Middle frontal gyrus (tissue), 1 donor: ENCODE results near the gene JTB.
"Not testable (repeated sequence)": the region's sequence is repeated elsewhere in the genome, so short reads cannot be mapped to it uniquely, and the experiment has no call there.

Experiments used
- DNase-seq: peaks from one replicate; pipeline ENCODE4 v3.0.0-alpha.2; 2015; ENCODE audit warnings: low spot score; ENCODE audit errors: extremely low spot score

JTB gene

DNA sequence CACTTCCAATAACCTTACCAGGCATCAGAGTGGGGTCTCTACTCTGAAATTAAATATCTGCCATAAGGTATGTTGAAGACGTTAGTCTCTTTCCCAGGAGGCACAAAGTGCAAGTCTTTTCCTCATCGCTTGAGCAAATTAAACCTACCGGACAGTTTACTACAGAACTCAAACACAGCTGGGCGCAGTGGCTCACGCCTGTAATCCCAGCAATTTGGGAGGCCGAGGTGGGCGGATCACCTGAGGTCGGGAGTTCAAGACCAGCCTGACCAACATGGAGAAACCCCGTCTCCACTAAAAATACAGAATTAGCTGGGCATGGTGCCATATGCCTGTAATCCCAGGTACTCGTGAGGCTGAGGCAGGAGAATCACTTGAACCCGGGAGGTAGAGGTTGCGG, 1.6 kb upstream of the JTB start:
- DNase-seq, result not testable (repeated sequence)

DNA sequence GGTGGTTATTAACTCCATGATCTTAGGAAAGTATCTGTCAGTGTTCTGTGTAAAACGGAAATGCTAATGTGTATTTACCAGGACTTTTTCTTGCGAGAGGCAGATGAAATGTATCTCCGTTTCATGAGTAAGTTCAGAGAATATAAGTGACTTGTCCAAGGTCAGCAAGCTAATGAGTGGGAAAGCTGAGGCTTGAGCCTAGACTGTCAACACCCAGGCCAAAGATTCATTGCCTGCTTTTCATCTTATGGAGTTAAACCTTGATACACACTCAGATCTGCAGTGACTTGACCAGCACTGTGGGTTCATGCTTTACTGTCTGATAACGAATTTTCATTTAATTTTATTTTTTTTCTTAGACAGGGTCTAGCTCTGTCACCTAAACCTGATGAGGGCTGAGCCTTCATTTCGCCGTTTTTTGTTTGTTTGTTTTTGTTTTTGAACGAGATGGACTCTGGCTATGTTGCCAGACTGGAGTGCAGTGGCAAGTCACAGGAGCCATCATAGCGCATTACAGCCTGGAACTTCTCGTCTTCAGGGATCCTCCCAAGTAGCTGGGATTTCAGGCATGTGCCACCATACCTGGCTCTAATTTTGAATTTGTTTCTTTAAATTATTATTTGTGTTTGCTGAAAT, 918 bp upstream of the JTB start:
- DNase-seq, result no peak

DNA sequence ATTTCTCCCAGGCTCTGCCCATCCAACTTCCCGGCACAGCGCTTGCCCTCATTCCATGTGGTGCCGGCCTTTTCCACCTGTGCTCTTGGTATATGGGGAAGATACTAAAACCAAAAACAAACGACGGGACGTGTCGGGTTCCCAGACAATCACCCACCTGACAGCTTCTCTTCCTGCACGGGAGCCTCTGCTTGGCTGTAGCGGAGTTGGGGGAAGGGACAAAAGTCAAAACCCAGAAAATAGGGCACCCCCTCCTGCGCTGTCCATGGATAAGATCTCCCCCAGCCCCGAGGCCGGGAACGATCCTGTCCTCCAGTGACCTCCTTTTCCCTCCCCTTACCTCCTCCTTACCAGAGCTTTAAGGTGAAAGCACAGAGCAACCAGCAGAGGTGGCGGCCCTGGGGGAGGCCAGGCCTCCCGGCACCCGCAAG, 640 bp downstream of the JTB start:
- DNase-seq, result no peak

DNA sequence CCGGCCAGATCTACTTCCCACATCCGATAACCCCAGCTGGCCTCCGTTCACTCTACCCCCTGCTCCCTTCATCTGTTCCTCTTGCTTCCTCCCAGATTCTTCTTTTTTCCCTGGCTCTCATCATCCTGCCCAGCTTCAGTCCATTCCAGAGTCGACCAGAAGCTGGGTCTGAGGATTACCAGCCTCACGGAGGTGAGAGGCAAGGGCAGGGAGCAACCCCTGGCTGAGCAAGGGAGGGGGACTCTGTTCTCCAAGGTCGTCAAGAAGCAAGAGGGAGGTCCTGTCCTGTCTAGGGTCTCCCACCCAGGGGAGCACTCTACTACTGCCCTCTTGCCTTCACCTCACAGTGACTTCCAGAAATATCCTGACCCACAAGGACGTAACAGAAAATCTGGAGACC, 3.9 kb downstream of the JTB start:
- DNase-seq, result no peak

DNA sequence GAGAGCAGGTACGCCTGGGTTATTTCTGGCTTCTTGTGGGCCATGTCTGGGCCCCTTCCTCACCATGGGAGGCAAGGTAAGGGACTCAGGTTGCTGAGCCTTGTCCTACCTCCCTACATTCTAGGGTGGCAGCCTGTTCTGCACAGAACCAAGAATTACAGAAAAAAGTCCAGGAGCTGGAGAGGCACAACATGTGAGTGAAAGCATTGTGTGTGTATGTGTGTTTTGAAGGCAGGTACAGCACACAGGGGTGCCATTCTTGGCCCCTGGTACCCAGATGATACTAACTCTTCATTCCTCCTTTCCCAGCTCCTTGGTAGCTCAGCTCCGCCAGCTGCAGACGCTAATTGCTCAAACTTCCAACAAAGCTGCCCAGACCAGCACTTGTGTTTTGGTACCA, 4.4 kb downstream of the JTB start:
- no peak for DNase-seq

DNA sequence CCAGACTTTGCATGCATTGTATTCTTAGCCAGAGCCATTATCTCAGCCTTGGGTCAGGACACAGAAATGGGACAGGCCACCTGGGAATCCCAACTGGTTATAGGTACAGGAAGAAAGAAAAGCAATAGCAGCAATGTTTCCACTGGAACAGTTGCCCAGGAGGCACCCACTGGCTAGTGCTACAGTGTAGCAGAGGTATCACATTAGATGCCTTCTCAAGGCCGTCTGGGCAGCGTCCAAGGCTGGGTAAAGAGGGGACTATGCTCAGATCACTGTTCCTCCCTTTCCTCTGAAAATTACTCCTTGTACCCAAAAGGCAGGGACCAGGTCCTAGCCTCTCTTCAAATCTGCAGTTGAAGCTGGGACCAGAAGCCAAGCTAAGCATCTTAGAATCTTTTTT, 7.1 kb downstream of the JTB start:
- no peak for DNase-seq

DNA sequence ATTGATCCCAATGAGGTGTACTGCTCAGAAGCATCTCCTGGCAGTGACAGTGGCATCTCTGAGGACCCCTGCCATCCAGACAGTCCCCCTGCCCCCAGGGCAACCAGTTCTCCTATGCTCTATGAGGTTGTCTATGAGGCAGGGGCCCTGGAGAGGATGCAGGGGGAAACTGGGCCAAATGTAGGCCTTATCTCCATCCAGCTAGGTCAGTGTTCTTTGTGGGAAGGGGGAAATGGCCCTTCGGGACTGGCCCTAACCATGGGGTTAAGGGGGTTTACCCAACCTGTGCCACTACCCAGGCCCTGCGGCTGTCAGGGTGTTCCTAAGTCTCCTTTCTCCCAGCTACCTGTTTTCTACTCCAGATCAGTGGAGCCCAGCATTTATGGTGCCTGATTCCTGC, 8.5 kb downstream of the JTB start:
- DNase-seq, result no peak

DNA sequence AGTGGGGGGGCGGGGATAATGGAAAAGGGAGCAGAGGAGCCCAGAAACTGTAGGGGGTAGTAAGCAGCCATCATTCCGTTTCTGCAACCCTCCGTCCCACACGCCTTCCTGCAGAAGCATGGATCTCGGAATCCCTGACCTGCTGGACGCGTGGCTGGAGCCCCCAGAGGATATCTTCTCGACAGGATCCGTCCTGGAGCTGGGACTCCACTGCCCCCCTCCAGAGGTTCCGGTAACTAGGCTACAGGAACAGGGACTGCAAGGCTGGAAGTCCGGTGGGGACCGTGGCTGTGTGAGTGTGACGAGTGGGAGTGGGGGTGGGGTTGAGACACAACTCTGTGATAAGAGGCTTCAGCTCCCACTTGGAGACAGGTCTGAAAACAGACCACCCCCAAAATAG, 9.1 kb downstream of the JTB start:
- DNase-seq, result no peak

DNA sequence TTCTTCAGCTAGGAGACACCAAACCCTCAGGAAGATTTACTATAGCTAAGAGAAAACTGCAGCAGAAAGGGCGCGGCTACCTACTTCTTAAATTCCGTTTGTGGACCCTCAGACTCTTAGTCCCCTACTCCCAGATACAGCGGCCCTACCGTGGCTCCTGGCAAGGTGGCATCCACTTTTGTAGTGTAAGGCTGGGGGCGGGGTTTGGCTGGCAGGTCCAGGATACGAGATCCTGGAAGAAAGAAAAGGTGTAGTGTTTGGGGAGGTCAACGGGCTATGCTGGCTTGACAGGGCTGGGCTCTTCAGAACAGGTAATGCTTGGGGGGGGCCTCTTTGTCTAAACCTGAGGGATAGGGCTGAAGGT, 9.5 kb downstream of the JTB start:
- DNase-seq, result no peak

DNA sequence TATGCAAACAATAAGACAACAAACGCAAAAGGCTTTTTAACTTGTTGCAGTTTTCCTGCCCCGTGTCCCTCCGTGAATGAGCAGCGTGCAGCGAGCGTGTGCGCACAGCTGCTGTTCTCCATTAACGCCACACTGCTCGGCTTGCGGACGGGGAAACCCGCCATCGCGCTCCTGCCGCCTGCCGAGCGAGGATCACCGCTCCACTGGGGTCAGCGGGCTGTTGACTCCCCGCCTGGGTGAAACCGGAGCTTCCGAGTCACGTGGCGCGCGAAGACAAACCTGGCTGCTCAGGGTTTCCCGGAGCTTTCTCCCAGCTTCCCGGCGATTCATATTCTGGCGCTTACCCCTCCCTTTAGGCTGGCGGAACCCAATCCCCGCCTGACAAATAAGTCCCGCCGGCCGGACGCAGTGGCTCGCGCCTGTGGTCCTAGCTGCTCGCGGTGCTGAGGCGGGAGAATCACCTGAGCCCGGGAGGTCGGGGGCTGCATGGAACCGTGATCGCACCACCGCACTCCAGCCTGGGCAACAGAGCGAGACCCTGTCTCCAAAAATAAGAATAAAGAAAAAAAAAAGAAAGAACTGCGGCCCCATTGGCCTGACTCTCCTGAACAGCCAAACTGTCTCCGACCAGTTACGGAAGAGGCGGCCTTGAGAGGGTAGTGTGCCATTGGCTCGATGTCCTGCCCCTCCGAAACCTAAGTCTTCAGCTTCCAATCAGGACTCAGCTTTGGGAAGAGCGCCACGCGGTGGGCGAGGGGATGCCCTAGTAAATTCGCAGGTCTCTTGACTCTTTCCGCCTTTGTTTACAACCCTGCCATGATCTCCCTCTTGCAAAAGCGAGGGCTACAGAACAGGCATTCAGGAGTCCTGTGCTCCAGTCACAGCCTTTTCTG, 10.1 kb downstream of the JTB start, which contains the start of gene CREB3L4:
TSS of gene CREB3L4 (plus strand) at position 796 of the 893 bp plus-strand sequence. CDS start 624 bp downstream, outside the sequence.
- peak; percentile 97 for DNase-seq

DNA sequence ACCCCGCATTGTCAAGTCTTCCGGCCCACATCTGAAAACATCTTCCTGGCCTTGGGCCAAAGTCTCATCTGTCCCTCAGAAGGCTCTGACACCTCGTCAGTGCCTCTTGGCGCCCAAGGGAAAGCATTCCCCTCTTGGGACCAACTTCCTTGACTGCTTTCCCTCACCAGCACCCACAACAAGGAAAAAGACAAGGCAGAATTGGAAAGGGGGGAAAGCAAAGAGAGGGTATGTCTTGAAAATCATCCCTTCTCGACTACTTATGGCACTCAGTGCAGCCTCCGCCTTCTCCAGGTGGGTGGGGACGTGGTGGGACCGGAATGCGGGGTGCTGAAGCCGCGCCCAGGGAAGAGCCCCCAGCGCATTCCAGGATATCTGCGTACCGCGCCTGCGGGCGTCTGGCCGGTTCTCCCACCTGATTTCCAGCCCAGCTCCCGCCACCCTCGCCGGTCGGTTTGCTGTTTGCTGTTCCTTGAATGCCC, 13.6 kb downstream of the JTB start:
- DNase-seq, result no peak

DNA sequence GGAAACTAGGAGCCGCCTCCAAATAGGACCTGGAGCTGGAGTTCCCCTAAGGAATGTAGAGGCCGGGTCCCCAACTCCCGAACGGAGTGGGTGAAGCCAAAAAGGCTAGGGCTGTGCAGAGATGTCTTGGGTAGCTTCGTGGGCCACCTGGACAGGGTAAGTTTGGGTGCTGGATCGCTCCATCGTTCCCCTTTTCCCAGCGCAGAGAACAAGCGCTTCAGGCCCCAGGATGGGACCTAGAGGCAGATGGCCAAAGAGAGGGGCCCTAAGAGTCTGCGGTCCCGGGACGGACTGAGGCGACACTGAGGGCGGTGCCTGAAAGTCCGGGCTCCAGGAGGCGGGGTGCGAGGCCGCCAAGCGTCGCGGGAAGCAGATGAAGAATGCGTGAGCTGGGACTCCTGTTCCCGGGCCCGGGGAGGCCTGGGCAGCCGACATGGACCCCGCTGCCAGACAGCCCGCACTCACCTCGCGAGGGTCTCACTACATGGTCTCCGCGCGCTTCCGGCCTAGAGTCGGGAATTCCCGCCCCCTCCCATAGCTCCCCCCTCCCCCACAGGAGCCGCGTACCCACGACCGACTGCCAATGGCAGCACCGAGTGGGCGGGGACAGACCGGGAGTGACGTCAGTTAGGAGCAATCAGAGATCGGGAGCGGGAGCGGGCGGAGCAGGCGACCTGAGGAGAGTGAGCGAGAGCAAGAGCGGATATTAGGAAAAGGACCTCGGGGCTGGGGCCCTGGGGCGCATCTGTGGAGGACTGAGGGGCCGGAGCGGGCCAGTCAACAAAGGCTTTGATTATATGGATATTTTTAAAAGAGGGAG, 14.2 kb downstream of the JTB start, which contains the start of gene SLC39A1:
TSS of gene SLC39A1 (minus strand) at position 508 of the 820 bp plus-strand sequence. CDS start 822 bp downstream, outside the sequence.
- peak; percentile 96 for DNase-seq

DNA sequence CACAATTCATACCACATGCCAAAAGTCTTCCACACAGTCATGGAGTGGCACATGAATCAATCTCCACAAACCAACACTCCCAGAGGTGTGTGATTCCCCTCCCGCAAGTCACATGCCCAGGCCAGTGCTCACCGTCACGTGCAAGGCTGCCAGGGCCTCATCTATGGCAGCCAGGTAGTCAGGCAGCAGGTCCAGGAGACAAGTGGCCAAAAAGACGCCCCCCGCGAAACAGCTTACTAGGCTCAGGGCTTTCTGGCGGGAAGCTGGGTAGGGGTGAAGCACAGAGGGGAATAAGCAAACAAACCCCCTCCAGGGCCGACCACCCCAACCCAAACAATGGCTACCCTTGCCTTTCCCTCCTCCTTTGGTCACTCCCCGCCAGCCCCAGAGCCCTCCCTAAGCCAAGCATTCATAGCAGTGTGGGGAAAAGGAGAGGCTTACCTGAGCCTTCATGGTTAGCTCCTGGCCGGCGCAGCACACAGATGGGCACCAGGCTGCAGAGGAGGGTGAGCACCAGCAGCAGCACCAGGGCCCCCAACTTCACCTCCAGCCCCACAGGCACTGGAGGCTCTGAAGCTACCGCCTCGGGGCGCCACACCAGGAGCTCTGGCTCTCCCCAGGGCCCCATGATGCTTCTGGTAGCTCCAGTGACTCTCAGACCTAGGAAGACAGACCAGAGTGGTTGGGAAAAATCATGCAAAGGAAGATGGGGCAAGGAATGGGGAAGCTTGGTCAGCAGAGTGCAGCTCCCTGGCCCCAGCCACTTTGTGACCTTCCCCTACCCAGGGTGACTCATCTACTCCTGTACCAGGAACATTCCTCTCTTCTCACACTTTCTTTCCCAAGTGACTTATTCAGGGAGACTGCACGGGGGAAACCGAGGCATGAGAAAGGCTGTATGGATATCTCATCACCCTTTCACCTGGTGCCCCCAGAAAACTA, 15.1 kb downstream of the JTB start:
- DNase-seq, result no peak

DNA sequence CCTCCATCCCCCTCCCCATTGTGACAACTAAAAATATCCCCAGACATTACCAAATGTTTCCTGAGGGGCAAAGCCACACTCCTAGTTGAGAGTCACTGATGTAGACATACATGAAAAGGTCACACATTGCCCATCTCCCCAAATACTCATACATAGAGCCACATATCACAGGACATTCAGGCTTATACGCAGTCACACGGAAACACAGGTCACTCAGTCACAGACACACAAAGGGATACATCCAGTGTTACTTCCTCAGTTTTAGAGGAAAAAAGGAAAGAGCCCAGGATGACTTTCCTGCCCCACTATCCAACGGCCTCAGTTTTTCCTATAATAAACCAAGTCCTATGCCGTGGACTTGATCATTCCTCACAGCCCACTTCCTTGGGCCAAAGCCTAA, 16.1 kb downstream of the JTB start:
- DNase-seq, result no peak

DNA sequence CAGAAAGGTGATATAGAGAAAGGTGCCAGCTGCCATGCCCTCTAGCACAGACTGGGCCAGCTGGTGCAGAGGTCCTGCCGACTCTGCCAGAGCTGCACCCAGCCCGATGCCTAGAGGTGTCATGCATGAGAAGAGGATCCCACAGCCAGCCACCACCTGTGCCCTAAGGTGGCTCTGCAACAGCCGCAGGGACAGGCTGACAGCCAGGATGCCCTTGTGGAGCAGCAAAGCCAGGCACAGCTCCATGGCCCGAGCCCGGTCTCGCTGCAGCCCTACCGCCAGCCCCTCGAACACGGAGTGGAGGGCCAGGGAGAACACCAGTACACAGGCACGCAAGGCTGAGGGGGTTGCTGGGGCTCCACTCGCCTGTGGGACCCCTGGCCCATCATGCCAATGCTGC, 17.3 kb downstream of the JTB start:
- DNase-seq, result no peak

DNA sequence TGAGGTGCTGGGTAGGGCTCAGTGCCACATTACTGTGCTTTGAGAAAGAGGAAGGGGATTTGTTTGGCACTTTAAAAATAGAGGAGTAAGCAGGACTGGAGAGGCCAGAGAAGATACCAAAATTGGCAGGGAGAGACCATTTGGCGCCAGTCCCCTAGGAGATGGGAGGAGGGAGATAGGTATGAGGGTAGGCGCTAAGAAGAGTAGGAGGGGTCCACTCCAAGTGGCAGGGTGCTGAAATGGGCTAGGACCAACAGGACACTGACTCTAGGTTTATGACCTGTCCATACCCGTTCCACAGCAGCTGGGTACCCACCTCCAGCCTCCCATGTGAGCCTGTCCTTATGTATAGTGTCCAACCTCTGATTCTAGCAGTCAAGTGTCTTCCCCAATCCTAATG, 18.0 kb downstream of the JTB start:
- DNase-seq, result no peak

DNA sequence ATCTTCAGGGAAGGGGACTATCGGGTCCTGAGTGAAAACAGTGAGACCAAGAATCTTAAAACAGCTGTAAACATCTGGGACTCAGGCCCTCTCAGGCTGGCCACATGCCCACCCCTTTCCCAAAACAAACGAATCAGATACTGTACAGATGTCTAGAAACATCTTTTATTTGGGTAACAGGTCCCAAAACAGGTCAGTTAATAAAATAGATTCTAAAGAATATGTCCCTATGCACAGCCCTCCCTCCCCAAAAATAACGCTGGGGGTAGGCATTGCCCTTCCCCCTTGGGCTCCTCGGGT, 18.6 kb downstream of the JTB start:
- no peak for DNase-seq

DNA sequence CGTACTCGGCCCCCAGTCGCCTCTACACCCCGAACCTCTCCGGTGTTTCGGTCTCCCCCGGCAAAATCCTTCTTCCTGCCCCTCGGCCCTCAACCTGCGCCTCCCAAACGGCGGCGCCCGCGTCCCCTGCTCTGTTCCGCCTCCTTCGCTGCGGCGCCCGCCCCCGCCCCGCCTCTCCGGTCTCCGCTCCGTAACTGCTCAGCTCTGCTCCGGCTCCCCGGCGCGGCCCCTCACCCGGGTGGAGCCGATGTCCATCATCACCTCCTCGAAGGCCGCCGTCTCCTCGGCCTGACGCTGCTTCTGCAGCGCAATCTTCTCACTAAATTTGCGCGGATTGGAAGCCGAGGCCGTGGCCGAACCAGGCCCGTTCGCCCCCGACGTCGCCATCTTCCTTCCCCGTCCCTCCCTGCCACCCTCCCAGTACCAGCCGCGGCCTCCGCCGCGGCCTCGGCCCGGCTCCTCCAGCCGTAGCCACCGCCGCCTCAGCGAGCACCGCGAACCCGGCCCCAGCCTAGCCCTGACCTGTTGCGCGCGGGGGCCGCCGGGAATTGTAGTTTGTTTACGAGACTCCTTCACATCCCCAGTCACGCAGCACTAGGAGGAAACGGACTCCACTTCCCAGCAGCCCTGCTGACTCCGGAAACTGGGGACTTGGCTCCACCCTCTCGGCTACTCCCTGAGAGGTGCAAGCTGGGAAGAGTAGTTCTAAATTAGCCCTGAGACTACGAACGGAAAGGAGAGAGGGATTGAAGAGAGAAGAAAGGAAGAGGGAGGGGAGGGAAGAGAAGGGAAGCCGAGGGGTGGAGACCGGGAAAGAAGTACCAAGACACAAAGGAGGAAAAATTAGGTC, 19.1 kb downstream of the JTB start, which contains the start of gene CRTC2:
TSS of gene CRTC2 (minus strand) at position 502 of the 850 bp plus-strand sequence. CDS start at position 387, 115 bp downstream.
- peak; percentile 98 for DNase-seq

DNA sequence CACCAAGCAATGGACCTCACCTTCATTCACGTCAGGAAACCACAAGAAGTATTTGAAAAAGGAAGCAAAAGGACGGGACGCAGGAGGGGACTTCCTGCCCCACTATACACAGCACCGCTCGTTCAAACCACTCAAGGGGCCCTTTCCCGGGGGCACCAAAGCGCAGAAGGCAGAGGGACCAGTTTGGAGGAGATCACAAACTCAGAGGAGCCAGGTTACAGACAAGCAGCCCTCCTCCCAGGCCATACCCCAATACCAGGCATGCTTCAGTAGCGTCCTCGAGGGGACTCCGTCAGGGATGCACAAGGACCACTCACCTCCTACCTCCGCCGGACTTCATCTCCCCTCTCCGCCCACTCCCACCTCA, 19.7 kb downstream of the JTB start:
- DNase-seq, result no peak
